Upper lobe of left lung (tissue), 4 donors: ENCODE measurements around the gene DHRS4L2.
"Not testable (repeated sequence)": the region's sequence is repeated elsewhere in the genome, so short reads cannot be mapped to it uniquely, and the experiment has no call there.

Experiments
- CTCF ChIP-seq, 6 experiments: fragments of 450-650 bp in 4 of 6; fragments of 200-600 bp in 2 of 6; sonication (generic) in 2 of 6; IDR thresholded peaks; one replicate each; pipeline ENCODE4 v1.5.1; 2016 to 2019; ENCODE audit warnings: antibody characterized with exemption in 6 of 6
- POLR2A ChIP-seq, 4 donors: fragments of 450-650 bp; IDR thresholded peaks; one replicate each; pipeline ENCODE4 v1.5.1; 2016 to 2017; ENCODE audit warnings: antibody characterized with exemption in 4 of 4, mild to moderate bottlenecking in 2 of 4

GRCh38 chr14:24018978-24019377 is 30.2 kb downstream of the DHRS4L2 start:
- TF ChIP-seq CTCF, POLR2A (IDR thresholded peaks at IDR 0.05): not testable (repeated sequence)
